ENCODE data around the gene VWC2.

The VWC2 gene

GRCh38 chr7:49775949-49776443 is 2.6 kb downstream of the VWC2 start:
- no peak overlapping the region for H3K4me3 ChIP-seq (ENCODE audit: low read depth in 1 of 2, low read length in 1 of 2)
- TF ChIP-seq CTCF (IDR thresholded peaks at IDR 0.05), result no peak
- no peaks in the 10 kb centered on the region for H3K9me3 ChIP-seq
- no peaks in the 10 kb centered on the region for H3K36me3 ChIP-seq
- no peaks in the 10 kb centered on the region for H3K4me1 ChIP-seq (ENCODE audit: control insufficient read depth in 1 of 2, insufficient read depth in 1 of 2, low read depth in 1 of 2, low read length in 1 of 2)
- peaks cover 97% of the 10 kb centered on the region for H3K27me3 ChIP-seq
- H3K27ac ChIP-seq, result no peak overlapping the region

- no peak for TF ChIP-seq CTCF (IDR thresholded peaks at IDR 0.05)
- Histone ChIP-seq H3K27ac (no peak overlapping the region), H3K4me1 (ENCODE audit: control insufficient read depth in 1 of 2, insufficient read depth in 1 of 2, low read depth in 1 of 2, low read length in 1 of 2) (no peaks in the 10 kb centered on the region), H3K9me3 (no peaks in the 10 kb centered on the region), H3K36me3 (no peaks in the 10 kb centered on the region), H3K4me3 (ENCODE audit: low read depth in 1 of 2, low read length in 1 of 2) (no peak overlapping the region), H3K27me3 (peaks cover 90% of the 10 kb centered on the region)
These were observed 3.6 kb downstream of the VWC2 start for GRCh38 chr7:49776994-49777393.

- Histone ChIP-seq H3K36me3 (no peaks in the 10 kb centered on the region), H3K9me3 (no peaks in the 10 kb centered on the region), H3K4me3 (ENCODE audit: low read depth in 1 of 2, low read length in 1 of 2) (no peak overlapping the region), H3K4me1 (ENCODE audit: control insufficient read depth in 1 of 2, insufficient read depth in 1 of 2, low read depth in 1 of 2, low read length in 1 of 2) (no peaks in the 10 kb centered on the region), H3K27me3 (peaks cover 74% of the 10 kb centered on the region), H3K27ac (no peak overlapping the region)
- no peak for TF ChIP-seq CTCF (IDR thresholded peaks at IDR 0.05)
These were observed 5.4 kb downstream of the VWC2 start for GRCh38 chr7:49778731-49779270.

GRCh38 chr7:49780953-49781352 is 7.5 kb downstream of the VWC2 start:
- Histone ChIP-seq H3K4me3 (ENCODE audit: low read depth in 1 of 2, low read length in 1 of 2) (no peak overlapping the region), H3K4me1 (ENCODE audit: control insufficient read depth in 1 of 2, insufficient read depth in 1 of 2, low read depth in 1 of 2, low read length in 1 of 2) (no peaks in the 10 kb centered on the region), H3K36me3 (no peaks in the 10 kb centered on the region), H3K9me3 (no peaks in the 10 kb centered on the region), H3K27ac (no peak overlapping the region), H3K27me3 (peaks cover 53% of the 10 kb centered on the region)
- no peak for TF ChIP-seq CTCF (IDR thresholded peaks at IDR 0.05)

GRCh38 chr7:49781996-49782395 is 8.6 kb downstream of the VWC2 start:
- TF ChIP-seq CTCF (IDR thresholded peaks at IDR 0.05), result no peak
- no peaks in the 10 kb centered on the region for H3K36me3 ChIP-seq
- H3K9me3 ChIP-seq, result no peaks in the 10 kb centered on the region
- H3K27ac ChIP-seq, result no peak overlapping the region
- no peaks in the 10 kb centered on the region for H3K4me1 ChIP-seq (ENCODE audit: control insufficient read depth in 1 of 2, insufficient read depth in 1 of 2, low read depth in 1 of 2, low read length in 1 of 2)
- H3K4me3 ChIP-seq (ENCODE audit: low read depth in 1 of 2, low read length in 1 of 2), result no peak overlapping the region
- H3K27me3 ChIP-seq, result peaks cover 42% of the 10 kb centered on the region

All from neutrophil (primary cell).